Breast epithelium (tissue), 3 donors: ENCODE measurements around the gene ATP4B.

Source experiments
- CTCF ChIP-seq, 3 donors: fragments of 450-650 bp; IDR thresholded peaks; one replicate each; pipeline ENCODE4 v1.5.1; 2016 to 2017; ENCODE audit warnings: antibody characterized with exemption in 3 of 3, mild to moderate bottlenecking in 3 of 3, moderate library complexity in 3 of 3
- POLR2AphosphoS5 ChIP-seq, 3 donors: sonication (generic); formaldehyde crosslinking; IDR thresholded peaks; one replicate each; pipeline ENCODE4 v1.6.1; 2017; ENCODE audit warnings: antibody characterized with exemption in 3 of 3

GRCh38 chr13:113656831-113657671, 947 bp downstream of the ATP4B start:
- no peak for TF ChIP-seq CTCF (IDR thresholded peaks at IDR 0.05)
- no peak for TF ChIP-seq POLR2AphosphoS5 (IDR thresholded peaks at IDR 0.05)
